Retina (tissue), 1 donor: ENCODE data around the gene HK3.

ENCODE experiments used
- DNase-seq: peaks from one replicate; pipeline ENCODE4 v3.0.0-alpha.2; 2016

HK3 gene

DNA sequence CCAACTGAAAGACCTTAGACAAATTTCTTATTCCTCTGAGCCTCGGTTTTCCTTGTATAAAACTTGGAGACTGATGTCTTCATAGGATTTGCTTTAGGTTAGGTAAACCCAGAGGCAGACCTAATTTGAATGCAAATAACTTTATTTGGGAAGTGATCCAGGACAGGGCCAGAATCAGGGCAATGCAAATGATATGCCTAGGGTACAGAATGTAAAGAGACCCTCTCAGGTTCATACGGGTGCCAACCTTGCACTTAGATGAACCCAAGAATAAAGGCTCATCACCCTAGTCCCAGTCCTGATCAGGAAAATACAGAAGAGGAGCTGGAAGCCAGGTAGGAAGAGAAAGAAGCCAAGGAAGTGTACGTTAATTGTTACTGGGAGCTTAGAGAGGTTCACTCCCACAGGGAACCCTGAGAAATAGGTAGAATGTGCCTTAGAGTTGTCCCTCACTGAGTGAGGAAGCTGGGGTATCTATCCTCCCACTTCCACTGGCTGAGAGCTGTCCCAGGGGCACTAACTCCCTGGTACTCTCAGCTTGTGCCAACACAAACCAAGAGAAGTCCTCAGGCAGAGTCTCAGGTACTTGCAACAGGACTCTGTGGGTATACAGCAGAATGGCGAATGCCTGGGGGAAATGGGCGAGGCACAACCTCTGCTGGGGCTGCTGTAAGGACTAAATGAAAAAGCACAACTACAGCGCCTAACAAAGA lies 3.1 kb upstream of the HK3 start:
- no peak for DNase-seq

DNA sequence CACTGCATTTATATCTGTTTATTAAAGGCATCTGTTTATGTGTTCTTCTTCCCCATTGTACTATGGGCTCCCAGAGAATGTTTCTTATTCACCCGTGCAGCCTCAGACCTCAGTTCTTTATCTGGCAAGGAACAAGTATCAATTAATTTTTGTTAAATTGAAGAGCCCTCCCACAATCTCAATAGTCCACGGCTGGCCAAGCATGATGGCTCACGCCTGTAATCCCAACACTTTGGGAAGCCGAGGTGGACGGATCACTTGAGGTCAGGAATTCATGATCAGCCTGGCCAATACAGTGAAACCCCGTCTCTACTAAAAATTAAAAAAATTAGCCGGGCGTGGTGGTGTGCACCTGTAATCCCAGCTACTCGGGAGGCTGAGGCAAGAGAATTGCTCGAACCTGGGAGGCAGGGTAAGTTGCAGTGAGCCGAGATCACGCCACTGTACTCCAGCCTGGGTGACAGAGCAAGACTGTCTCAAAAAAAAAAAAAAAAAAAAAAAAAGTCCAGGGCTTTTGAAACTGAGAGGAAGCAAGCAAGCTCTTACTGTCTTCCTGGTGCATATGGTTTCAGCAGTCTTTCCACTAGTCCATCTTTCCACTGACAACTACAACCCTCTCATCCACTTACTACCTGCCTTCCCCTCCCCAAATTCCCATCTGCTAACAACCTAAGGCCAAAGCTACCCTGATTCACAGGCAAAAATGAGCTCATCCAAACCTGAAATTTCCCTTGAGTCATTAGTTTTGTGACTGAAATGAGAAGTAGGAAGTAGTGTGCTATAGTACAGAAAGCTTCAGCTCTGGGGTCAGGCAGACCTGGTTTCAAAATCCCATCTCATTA lies 2.3 kb upstream of the HK3 start:
- no peak for DNase-seq

DNA sequence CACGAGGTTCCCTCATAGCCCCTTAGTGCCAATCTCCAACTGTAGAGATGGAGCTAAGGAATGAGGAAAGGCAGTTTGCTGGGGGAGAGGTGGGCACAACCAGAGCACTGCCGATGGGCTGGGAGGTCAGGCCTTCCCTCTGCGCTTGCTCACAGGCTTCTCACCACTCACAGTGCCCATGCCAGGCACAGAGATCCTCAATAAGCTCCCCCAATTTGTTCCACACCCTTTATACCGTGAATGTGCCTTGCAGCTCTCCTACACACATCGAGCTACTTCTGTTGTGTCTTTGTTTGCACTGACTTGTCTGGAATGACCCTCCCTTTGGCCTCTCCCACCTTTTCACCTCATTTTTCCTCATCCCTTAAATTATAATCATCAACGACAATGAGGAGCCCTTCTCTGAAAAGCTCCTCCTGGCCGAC lies 1.6 kb upstream of the HK3 start:
- DNase-seq = no peak

DNA sequence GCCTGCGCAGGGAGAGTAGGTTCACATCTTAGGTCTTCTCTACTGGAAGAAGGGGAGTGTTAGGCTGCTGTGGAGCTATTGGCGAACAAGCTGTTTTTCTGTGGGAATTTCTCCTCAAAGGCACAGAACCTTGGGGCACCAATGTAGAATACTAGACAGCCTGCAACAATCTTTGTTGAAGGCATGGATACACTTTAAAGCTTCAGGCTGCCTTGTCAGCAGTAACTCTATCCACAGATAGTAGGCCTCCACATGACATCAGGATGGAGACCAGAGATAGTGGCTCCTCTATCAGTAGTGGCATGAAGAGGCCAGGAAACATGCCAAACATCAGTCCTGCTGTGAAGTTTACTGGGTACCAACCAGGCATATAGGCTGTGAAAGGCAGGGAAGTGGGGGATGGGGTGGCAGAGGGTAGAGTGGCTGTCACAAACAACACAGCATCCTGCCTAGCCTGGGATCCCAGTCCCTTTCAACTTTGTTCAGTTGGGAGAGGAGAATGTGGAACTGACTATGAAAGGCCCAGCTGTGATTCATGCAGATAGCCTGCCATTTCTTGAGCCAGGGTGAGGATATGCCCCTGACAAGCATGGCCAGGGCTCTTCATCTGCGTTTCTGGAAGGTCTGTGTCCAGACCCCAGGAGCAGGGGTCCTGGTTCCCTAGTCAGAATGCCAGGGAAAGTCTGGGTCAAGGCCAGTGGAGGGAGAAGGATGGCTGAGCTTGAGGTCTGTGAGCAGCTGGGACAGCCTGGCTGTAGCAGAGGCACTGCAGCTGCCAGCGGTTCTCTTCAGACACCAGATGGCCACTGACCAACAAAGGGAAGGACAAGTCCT lies 1.0 kb upstream of the HK3 start:
- no peak for DNase-seq

DNA sequence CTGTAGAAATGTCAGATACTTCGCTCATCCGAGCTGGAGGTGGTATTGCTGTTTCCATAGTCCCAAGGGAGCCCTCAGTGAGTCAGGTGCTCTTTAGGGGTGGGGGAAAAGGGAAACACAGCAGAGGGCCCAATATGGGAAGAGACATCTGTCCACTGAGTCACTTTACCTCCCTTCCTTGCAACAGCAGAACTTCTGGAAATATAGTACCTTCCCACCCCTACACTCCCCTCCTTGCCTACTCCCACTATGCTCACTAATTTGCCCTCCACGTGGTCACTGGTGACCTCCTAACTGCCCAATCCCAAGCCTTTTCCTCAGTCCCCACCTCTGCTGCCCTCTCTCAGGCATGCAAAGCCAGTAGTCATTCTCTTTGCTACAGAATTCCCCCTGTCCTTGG lies 1.9 kb downstream of the HK3 start:
- DNase-seq = no peak

DNA sequence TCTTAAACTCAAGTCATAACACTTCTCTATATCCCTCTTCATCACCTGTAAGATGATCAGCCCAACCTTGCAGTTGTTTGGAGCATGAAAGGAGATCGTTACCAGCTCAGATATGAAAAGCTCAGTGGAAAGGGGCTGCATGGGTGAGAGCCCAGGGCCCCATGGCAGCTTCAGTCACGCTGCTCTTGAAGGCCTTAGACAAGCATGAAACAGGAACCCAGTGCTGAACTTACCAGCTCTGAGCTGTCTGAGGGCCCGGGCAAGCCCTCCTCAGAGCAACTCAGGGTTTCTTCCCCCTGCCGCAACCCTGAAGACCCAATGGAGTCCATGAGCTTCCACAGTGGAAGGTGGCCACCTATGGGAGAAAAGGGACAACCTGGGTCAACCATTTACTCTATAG lies 3.3 kb downstream of the HK3 start:
- no peak for DNase-seq

DNA sequence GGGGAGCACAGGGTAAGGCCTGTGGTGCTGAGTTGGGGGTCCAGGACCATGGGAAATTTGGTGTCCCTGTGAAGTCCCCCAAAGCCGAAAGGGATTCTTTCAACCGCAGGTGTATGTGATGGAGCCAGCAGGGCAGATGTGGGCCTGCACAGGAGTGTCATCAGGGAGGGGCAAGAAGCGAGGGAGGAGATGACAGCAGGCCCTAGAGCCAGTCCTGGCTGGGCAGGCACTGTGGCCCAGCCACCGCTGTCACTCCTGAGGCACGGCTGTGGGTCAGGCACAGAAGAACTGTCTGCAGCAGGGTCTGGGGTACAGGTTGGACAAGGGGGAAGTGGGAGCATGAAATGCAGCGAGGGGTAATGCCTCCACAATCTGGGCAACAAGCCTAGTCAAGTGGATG lies 4.8 kb downstream of the HK3 start:
- DNase-seq = no peak

DNA sequence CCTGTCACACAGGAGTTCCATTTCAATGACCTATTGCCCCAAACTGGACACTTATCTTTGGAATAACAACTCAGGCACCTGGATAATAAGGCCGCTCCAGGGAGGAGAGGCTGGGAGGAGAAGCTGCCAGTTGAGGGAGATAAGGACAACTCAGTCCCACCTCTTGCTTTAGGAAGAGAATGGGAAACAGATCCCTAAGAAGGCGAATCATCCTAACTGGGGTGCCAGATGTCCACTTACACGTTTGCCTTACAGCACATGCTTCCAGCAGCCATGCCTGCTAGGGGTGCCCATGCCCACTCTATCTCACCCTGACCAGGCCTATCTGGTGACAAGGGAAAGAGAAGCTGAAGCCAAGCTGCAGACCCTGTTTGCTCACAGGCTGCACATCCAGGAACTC lies 6.5 kb downstream of the HK3 start:
- no peak for DNase-seq

DNA sequence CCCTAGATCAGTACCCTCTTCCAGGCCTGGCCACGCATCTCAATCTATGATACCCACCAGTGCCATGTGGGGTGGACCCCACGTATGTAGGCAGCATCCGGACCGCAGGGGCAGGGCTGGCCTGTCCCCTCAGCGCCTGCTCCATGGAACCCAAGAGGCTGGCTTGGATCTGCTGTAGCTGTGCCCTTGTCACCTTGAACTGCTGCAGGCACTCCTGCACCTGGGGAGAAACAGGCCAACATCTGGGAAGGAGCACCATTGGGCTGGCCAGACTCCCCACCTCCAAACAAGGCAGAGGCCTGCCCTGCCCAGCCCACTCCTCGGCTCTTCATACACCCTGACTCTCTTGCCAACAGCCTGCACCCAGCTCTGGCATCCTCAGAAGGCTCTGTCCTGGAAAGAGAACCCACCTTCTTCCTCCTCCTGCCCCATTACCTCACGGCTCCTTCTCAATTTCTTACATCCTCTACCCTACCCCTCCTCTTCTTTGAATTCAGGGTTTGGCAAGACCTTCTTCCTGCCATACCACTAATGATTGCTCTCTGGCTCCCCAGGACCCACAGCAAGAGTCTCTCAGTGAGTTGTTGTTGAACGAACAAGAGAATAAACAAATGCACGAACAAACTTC lies 7.7 kb downstream of the HK3 start:
- DNase-seq = no peak

DNA sequence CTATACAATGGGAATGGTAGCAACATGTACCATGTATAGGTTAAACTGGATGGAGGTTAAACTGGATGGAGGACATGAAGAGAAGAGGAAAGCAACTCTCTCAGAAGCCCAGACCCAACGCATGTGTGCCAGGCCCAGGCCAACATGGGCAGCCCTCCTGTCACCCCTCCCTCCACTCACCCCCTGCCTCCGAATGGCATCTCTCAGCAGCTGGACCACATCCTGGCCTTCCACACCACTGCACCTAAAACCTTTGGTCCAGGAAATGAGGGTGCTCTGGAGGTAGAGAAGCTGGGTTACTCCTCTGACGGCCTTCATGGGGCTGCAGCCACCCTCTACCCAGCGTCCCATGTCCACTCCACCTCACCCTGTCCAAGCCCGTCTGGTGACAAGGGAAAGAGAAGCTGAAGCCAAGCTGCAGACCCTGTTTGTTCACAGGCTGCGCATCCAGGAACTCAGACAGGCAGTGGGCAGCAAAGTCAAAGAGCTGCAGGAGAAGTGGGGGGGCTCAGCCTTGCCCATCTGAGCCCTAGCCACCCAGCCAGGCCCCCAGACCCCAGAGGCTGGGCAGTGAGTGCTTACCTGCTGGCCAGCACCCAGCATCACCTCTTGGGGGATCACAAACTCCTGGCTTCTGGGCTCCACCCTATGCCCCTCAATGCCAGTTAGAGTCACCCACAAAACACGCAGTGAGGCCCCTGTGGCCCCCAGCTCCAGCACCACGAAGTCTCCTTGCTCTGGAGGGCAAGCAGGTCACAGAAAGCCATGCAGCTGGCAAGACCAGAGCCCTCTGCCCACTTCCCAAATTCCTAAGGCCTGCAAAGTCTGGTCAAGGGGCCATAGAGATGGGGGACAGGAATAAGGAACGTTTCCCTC lies 8.5 kb downstream of the HK3 start:
- no peak for DNase-seq

DNA sequence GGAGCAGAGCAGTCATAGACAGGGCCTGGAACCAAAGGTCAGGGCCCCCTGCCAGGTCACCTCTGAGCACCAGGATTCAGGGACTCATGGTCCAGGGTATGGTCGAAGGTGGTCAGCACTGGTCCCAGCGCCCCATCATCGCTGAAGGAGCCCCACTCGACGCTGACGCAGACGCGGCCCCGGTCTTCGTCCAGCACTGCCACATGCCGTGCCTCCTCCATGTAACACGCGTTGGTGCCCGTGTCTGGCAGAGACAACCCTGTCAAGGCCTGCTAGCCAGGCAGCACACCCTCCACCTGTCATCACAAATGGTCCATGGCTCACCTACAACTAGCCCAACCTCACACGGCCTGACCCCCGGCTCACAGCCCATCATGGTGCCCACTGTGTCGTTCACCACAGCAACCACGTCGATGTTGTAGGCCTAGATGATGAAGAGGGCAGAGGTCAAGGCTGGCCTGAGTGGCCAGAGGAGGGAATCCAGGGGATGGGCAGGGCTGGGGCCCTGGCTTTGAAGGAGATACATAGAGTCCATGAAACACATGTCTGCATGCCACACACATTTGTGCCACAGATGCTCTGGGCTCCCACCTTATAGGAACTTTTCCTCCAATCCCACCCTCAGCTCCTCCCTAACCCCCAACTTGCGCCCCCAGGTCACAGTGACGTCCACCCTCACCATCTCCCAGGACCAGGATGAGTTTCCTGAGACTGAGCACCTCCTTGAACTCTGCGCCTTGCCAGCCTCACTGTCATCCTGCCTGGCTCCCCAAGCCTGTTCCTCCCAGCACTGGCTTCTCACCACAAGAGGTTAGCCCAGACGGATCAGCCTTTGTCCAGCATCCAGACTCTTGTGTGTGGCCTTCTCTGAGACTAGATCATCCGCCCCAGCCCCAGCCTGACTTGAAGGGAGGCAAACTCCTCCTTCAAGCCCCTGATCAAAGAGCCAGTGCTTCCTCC lies 9.5 kb downstream of the HK3 start:
- no peak for DNase-seq

DNA sequence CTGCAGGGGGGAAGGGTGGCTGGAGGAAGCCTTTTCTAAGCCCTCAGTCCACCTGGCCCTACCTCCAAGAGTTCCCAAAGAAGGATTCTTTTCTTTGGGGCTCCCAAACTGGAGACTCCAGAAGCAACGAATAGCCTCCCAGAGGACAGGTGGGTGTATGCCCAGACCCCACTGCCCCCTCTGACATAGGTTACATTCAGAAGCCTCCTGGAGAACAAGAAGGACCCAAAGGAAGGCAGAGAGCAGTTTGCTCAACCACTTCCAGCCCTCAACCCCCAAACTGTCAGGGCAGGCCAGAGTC lies 10.3 kb downstream of the HK3 start:
- no peak for DNase-seq

DNA sequence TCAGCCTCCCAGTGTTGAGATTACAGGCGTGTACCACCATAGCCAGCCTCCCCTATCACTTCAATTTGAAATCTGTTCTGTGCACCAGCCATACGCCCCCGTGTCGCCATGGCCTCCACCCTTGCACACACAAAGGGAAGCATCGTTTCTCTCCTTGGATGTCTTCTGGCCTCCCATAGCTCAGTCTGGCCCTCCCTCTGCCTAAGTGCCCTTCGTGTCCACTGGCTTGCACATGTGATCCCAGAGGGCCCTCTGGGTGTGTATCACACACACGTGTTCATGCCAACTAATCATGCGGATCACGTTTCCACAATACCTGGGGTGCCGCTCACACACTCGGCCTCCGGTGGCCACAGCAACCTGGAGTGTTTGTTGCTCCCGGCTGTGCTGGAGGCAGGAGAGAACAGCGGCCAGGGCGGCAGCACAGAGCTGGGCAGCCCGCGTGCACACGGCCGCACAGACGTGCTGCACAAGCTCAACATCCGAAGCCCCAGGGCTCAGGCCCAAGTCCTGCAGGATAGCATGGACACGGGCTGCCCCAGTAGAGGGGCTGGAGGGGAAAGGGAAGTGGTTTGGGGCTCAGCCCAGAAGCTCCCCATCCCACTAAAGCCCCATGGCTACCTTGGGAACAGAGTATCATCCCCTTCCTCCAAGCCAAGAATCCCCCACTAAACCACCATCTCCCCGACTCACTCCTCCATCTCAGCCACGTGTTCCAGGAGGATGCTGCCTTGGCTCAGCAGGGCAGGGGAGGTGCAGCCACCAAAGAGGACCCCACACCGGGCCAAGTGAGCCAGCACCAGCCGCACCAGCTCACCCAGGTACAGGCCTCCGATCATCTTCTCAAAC lies 10.9 kb downstream of the HK3 start:
- DNase-seq = no peak

DNA sequence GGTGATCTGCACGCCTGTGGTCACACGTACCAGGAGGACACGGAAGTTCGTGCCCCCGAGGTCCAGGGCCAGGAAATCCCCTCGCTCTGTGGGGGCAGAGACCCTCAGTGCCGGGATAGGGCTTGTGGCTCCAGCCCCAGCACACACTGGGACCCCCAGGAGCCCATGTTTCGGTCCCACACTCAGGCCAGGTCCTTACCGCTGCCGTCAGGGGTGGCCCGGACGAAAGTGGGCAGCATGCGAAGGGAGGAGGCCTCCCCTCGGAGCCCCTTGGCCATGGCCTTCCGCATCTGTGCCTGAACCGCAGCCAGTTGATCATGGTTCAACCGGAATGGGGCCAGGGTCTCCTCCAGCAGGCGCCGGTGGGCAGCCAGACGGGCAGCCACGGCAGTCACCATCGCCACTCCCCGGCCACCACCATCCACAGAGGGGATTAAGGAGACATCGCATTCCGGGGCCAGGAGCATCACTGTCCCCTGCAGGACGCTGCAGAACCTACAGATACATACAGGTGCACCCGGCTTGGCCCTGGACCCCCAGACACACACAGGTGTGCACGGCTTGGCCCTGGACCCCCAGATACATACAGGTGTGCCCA lies 11.8 kb downstream of the HK3 start:
- no peak for DNase-seq

DNA sequence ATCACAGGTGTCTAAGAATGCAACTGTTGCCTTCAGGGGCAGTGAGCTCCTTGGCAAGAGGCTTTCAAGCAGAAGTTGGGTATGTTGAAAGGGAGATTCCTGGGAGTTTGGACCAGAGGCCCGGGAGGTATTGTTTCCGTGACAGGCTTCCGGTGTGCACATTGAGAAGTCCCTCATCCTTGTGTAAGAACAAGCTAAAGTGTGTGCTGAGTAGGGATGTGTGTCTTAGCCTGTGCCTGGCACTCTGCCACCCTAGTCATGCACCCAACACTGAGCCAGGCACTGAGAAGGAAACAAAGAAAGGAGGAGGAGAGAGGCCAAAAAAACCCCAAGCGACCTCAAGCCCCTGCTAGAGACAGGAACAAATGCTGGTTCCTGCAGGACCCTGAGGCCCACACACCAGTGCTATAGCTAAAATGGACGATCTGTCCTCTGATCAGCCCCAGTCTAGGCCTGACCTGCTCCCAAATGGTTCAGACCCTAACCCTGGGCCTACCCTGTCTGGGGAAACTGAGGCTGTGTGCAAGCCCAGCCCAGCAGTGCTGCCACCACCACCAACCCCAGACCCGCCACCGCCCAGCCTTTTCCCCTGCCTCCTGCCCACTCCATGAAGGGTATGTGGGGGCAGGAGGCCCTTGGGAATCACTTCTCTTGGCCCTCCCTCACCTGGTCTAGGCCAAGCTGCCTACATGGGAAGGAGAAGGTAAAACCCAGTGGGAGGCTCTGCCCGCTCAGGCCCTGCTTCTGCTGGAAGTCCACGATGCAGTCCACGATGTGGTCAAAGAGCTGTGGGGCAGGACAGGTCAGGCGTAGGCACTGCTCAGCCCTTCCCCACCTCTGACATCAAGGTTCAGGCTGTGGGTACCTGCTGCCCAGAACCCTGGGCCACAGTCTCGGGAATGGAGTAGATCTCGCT lies 12.6 kb downstream of the HK3 start:
- DNase-seq = no peak

DNA sequence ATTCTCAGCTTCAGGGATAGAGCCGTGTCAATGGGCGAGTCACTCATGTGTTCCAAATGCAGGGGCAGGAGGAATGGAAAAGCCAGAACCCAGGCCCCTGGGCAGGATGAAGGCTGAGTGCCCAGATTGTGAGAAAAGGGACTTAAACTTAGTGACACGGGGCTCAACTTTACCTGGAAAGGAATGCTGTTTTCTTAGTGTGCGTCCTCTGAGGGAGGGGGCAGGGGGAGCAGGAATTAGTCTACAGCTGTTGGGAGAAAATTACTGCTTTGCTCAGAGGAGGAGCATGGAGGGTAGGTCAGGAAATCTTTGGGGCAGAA lies 14.6 kb downstream of the HK3 start:
- no peak for DNase-seq

DNA sequence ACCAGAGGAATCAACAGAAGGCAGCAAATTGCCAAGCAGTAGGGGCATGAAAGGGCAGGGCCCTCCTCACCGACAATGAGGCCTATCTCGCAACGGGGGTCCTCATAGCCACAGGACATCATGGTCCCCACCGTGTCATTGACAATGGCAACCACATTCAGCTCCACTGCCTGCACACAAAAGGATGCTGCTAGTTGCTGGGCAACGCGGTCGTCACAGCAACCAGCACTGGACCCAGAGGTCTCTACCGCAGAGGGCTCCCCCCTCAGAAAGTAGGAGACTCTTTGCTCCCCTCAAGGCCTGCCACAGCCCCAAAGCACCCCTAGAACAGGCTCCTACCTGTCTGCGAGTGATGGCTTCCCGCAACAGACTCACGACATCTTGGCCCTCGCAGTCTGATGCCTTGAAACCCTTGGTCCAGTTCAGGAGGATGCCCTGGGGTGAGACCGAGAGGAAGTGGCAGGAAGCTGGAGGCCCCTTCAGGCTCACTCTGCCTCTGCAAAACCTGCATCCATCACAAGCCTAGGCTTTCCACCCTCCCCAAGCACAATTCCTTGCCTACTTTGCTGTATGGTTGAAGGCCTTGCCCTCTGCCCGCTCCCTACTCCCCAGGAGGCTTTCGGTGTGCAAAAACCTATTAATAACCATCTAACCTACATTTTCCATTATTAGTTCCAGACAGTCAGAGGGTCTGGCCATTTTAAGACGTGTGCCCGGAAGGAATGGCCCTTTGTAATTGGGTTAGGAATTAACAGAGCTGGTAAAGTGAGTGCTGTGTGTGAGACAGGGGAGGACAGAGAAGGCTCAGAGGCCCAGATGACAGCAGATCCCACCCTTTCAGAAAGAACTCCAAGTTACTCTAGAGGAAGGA lies 15.2 kb downstream of the HK3 start:
- peak; percentile 85 for DNase-seq

DNA sequence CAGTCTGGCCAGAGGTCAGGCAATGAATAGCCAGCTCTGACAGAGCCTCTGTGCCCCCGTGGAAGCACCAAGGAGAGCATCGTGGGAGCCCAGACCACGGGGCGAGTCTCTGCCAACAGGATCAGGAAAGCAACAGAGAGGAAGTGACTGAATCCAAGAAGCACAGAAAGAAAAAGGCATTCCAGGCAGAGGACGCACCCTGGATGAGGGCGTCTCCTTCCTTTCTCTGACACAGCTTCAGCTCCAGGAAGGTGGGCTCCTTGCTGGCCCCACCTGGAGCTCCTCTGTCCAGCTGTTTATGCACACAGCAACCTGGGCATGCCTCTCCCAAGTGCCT lies 16.6 kb downstream of the HK3 start:
- no peak for DNase-seq
